HepG2 (cell line): ENCODE data around the gene CHMP1A.

ENCODE experiments used
- CTCF ChIP-seq: sonication (generic); formaldehyde crosslinking; IDR thresholded peaks from 2 replicates; pipeline ENCODE4 v1.5.0; 2020; ENCODE audit warnings: mild to moderate bottlenecking, missing genetic modification reagents, moderate library complexity
- FOSL2 ChIP-seq: sonication (generic); formaldehyde crosslinking; IDR thresholded peaks from 2 replicates; pipeline ENCODE4 v1.4.0; 2020; ENCODE audit warnings: missing genetic modification reagents
- KLF13 ChIP-seq: sonication (generic); formaldehyde crosslinking; IDR thresholded peaks from 2 replicates; pipeline ENCODE4 v1.4.0; 2020; ENCODE audit warnings: mild to moderate bottlenecking, missing genetic modification reagents
- NBN ChIP-seq: fragments of 450-650 bp; conservative IDR thresholded peaks from 2 replicates; pipeline ENCODE4 v1.6.1; 2017
- SETDB1 ChIP-seq: sonication (generic); formaldehyde crosslinking; IDR thresholded peaks from 2 replicates; pipeline ENCODE4 v1.5.1; 2020; ENCODE audit warnings: missing genetic modification reagents, mild to moderate bottlenecking, borderline replicate concordance

- no peak for TF ChIP-seq KLF13
- TF ChIP-seq NBN, result no peak
- TF ChIP-seq FOSL2 (CRISPR knock-in tag), result no peak
- no peak for TF ChIP-seq SETDB1
- peak; percentile 88 for TF ChIP-seq CTCF (CRISPR knock-in tag)
Measured at GRCh38 chr16:89599451-89599858, 58.1 kb downstream of the CHMP1A start.
